Heart left ventricle (tissue), 13 donors: Measurements from ENCODE around the gene PHIP.

Experiments
- CTCF ChIP-seq, 12 donors: fragments of 200-600 bp; sonication (generic) in 4 of 12; IDR thresholded peaks; one replicate each; pipeline versions ENCODE4 v1.5.0 to v1.8.0; 2018 to 2022; ENCODE audit warnings: antibody characterized with exemption in 12 of 12, mild to moderate bottlenecking in 5 of 12
- POLR2A ChIP-seq, 2 donors: fragments of 450-650 bp; IDR thresholded peaks; one replicate each; pipeline ENCODE4 v1.6.1; 2017; ENCODE audit warnings: antibody characterized with exemption in 2 of 2, mild to moderate bottlenecking in 2 of 2, moderate library complexity in 2 of 2
- donor health status: ischemic (EF 13 %, LVEDD 7.1; RV severe dilation, severe dysfunction).
- donor health status: DM: no; HTN: yes; CAD: no.
- donor health status: DM: no; HTN: no; CAD: no.
- donor health status: ischemic (EF 25% LVEDD 6.9; RV normal size, moderate dysfunction).
- donor health status: ischemic (EF 25% LVEDD 5.7; RV mildly dilated, moderate dysfunction).
- donor health status: ischemic (EF 35%, LVEDD 5.7; RV mildly dilated, moderate dysfunction).
- donor health status: nonischemic (EF 11% LVEDD 7.7; RV severe dilation, severe dysfunction).
- donor health status: DM: yes; HTN: yes; CAD: no.
- donor health status: PGD.
- donor health status: ischemic (EF 29% LVEDD 5.4; RV normal size, mild dysfunction).
- donor health status: nonischemic (EF 23%, LVEDD 6.1; RV moderate dilation, normal function).

GRCh38 chr6:79127660-79128059 is 49.6 kb upstream of the PHIP start:
- TF ChIP-seq CTCF (IDR thresholded peaks at IDR 0.05) = no peak
- TF ChIP-seq POLR2A (IDR thresholded peaks at IDR 0.05) = no peak
